Activated effector memory CD4-positive, alpha-beta T cell treated with anti-CD3 and anti-CD28 coated beads, Interleukin-2, amount 50 U/mL, for 16 hours (primary cell): Measurements from ENCODE around the gene DENND2D.

Experiments
- DNase-seq: peaks from one replicate; pipeline ENCODE4 v3.0.0-alpha.2; 2020

The DENND2D gene

GRCh38 chr1:111199881-111200801 is at the start of gene DENND2D:
DENND2D (minus strand) TSS chr1:111200646; CDS start chr1:111200459, 187 bp downstream.
- peak; percentile 83 for DNase-seq

- no peak for DNase-seq
Measured at GRCh38 chr1:111249960-111250359, 49.5 kb upstream of the DENND2D start.

GRCh38 chr1:111247125-111247838 is 46.8 kb upstream of the DENND2D start:
- DNase-seq, result no peak

GRCh38 chr1:111242805-111243523 is 42.5 kb upstream of the DENND2D start:
- no peak for DNase-seq

- no peak for DNase-seq
Measured at GRCh38 chr1:111241797-111242196, 41.4 kb upstream of the DENND2D start.

- DNase-seq, result no peak
Measured at GRCh38 chr1:111238056-111238795, 37.8 kb upstream of the DENND2D start.

- no peak for DNase-seq
Measured at GRCh38 chr1:111236806-111237205, 36.4 kb upstream of the DENND2D start.

GRCh38 chr1:111236379-111236778 is 35.9 kb upstream of the DENND2D start:
- no peak for DNase-seq

- no peak for DNase-seq
Measured at GRCh38 chr1:111234866-111235265, 34.4 kb upstream of the DENND2D start.

GRCh38 chr1:111234258-111234657 is 33.8 kb upstream of the DENND2D start:
- no peak for DNase-seq

GRCh38 chr1:111232134-111232533 is 31.7 kb upstream of the DENND2D start:
- DNase-seq, result no peak

- DNase-seq, result no peak
Measured at GRCh38 chr1:111228748-111229126, 28.3 kb upstream of the DENND2D start.

GRCh38 chr1:111227851-111228747 is 27.7 kb upstream of the DENND2D start:
- no peak for DNase-seq

- DNase-seq, result no peak
Measured at GRCh38 chr1:111227434-111227833, 27.0 kb upstream of the DENND2D start, which contains the start of gene CHI3L2. CHI3L2 (plus strand) TSS chr1:111227713; CDS start chr1:111227730, 17 bp downstream.

GRCh38 chr1:111225717-111226400 is 25.4 kb upstream of the DENND2D start:
- DNase-seq, result peak; percentile 69

- DNase-seq, result no peak
Measured at GRCh38 chr1:111225091-111225490, 24.6 kb upstream of the DENND2D start.

- DNase-seq, result no peak
Measured at GRCh38 chr1:111223126-111223685, 22.8 kb upstream of the DENND2D start.

- peak; percentile 90 for DNase-seq
Measured at GRCh38 chr1:111222308-111223125, 22.1 kb upstream of the DENND2D start.

- DNase-seq, result peak; percentile 77
Measured at GRCh38 chr1:111221633-111222291, 21.3 kb upstream of the DENND2D start.
